SK-N-SH (cell line): ENCODE measurements around the gene LMTK2. TPM values are rescaled to one million over a fixed set of nuclear protein-coding genes. Genes with fewer than 3 reads are reported as not detected.

Experiments used
- CTCF ChIA-PET: fragments of 300-600, 350-600 bp; formaldehyde crosslinking; extraction: SDS; loops from one replicate; lab custom pipeline; 2021; lab: Yijun Ruan, JAX
- POLR2A ChIA-PET: fragments of 350-600 bp; sonication (Branson Sonifier 250); formaldehyde crosslinking; extraction: SDS; loops from one replicate; lab custom pipeline; 2020; ENCODE audit warnings: antibody characterized with exemption, inconsistent platforms; lab: Yijun Ruan, JAX
- DNase-seq: peaks from one replicate; pipeline ENCODE4 v3.0.0; 2012
- H2AFZ ChIP-seq: fragments of 200-600 bp; sonication (generic); 2 replicates; pipeline ENCODE4 v1.8.1; 2016; ENCODE audit warnings: antibody characterized with exemption, mild to moderate bottlenecking, low read depth
- H3F3A ChIP-seq: fragments of 200-600 bp; sonication (generic); replicated peaks from 2 replicates; pipeline ENCODE3; 2016; ENCODE audit warnings: antibody characterized with exemption, mild to moderate bottlenecking; ENCODE audit not compliant: insufficient read depth
- H3K27ac ChIP-seq, 2 experiments: fragments of 200-500 bp in 1 of 2; fragments of 200-600 bp in 1 of 2; sonication (Bioruptor generic) in 1 of 2; sonication (generic), shearing (Covaris generic) in 1 of 2; 2 replicates each; pipeline versions ENCODE4 v1.5.1 to v1.6.1; 2014 to 2016; ENCODE audit warnings: low read depth in 2 of 2, inconsistent platforms in 1 of 2, low read length in 1 of 2, mild to moderate bottlenecking in 1 of 2, mixed read lengths in 1 of 2
- H3K27me3 ChIP-seq: fragments of 200-600 bp; sonication (generic), shearing (Covaris generic); 2 replicates; pipeline ENCODE4 v1.6.1; 2016; ENCODE audit warnings: mixed run types; ENCODE audit not compliant: insufficient read depth
- H3K36me3 ChIP-seq, 2 experiments: fragments of 200-500 bp in 1 of 2; fragments of 200-600 bp in 1 of 2; sonication (Bioruptor generic) in 1 of 2; sonication (generic) in 1 of 2; replicated peaks in 1 of 2; 2 replicates each; pipeline versions ENCODE3 to v1.5.1; 2014 to 2016; ENCODE audit warnings: low read length in 1 of 2, mild to moderate bottlenecking in 1 of 2; ENCODE audit not compliant: insufficient read depth in 2 of 2, control insufficient read depth in 1 of 2
- H3K4me1 ChIP-seq, 2 experiments: fragments of 200-500 bp in 1 of 2; fragments of 200-600 bp in 1 of 2; sonication (Bioruptor generic) in 1 of 2; sonication (generic), shearing (Covaris generic) in 1 of 2; 2 replicates each; pipeline versions ENCODE4 v1.5.1 to v1.6.1; 2014 to 2016; ENCODE audit warnings: low read depth in 1 of 2, low read length in 1 of 2, mixed run types in 1 of 2; ENCODE audit not compliant: insufficient read depth in 2 of 2, control insufficient read depth in 1 of 2
- H3K4me2 ChIP-seq: fragments of 200-600 bp; sonication (generic), shearing (Covaris generic); 2 replicates; pipeline ENCODE4 v1.6.1; 2017; ENCODE audit warnings: mixed run types
- H3K4me3 ChIP-seq, 2 experiments: fragments of 200-500 bp in 1 of 2; fragments of 200-600 bp in 1 of 2; sonication (Bioruptor generic) in 1 of 2; sonication (generic), shearing (Covaris generic) in 1 of 2; 2 replicates each; pipeline versions ENCODE4 v1.5.1 to v1.8.1; 2014 to 2016; ENCODE audit warnings: low read depth in 2 of 2, inconsistent platforms in 1 of 2, low read length in 1 of 2, mild to moderate bottlenecking in 1 of 2, mixed read lengths in 1 of 2, moderate library complexity in 1 of 2
- H3K79me2 ChIP-seq: fragments of 200-600 bp; sonication (generic); 2 replicates; pipeline ENCODE4 v1.8.1; 2017; ENCODE audit warnings: mild to moderate bottlenecking; ENCODE audit not compliant: insufficient read depth
- H3K9ac ChIP-seq: fragments of 200-600 bp; sonication (generic); 2 replicates; pipeline ENCODE4 v1.6.1; 2017; ENCODE audit warnings: mixed run types
- H3K9me2 ChIP-seq: fragments of 200-600 bp; sonication (generic); 2 replicates; pipeline ENCODE4 v1.6.1; 2017; ENCODE audit warnings: mixed run types
- H3K9me3 ChIP-seq: fragments of 200-600 bp; sonication (generic); 2 replicates; pipeline ENCODE4 v1.6.1; 2017; ENCODE audit warnings: mixed run types, mild to moderate bottlenecking, moderate library complexity
- H4K20me1 ChIP-seq: fragments of 200-600 bp; sonication (generic); 2 replicates; pipeline ENCODE4 v1.6.1; 2017; ENCODE audit warnings: mild to moderate bottlenecking, mixed run types; ENCODE audit not compliant: insufficient read depth
- CHD2 ChIP-seq: fragments of 150-350 bp; IDR thresholded peaks from 2 replicates; pipeline ENCODE4 v1.6.1; 2018; ENCODE audit warnings: low read length; ENCODE audit not compliant: partially characterized antibody
- EZH2phosphoT487 ChIP-seq: fragments of 200-600 bp; sonication (generic); IDR thresholded peaks from 2 replicates; pipeline ENCODE4 v1.6.1; 2017; ENCODE audit warnings: low read depth, mixed run types, mild to moderate bottlenecking, antibody characterized with exemption, moderate library complexity, borderline replicate concordance
- GABPA ChIP-seq: IDR thresholded peaks from 2 replicates; pipeline ENCODE4 v1.4.0; 2012; ENCODE audit warnings: low read depth, mild to moderate bottlenecking
- IRF3 ChIP-seq: fragments of 150-350 bp; IDR thresholded peaks from 2 replicates; pipeline ENCODE4 v1.6.1; 2016; ENCODE audit warnings: mild to moderate bottlenecking, low read depth, low read length
- MXI1 ChIP-seq: IDR thresholded peaks from 2 replicates; pipeline ENCODE4 v1.6.1; 2012; ENCODE audit warnings: mild to moderate bottlenecking, low read depth, low read length, improper control_type of control experiment
- RFX5 ChIP-seq: IDR thresholded peaks from 2 replicates; pipeline ENCODE4 v1.6.1; 2012; ENCODE audit warnings: mild to moderate bottlenecking, improper control_type of control experiment, low read length
- SIN3A ChIP-seq: IDR thresholded peaks from 2 replicates; pipeline ENCODE4 v1.6.1; 2012; ENCODE audit warnings: low read depth, mild to moderate bottlenecking, low read length, moderate library complexity, borderline replicate concordance
- SMC3 ChIP-seq: IDR thresholded peaks from 2 replicates; pipeline ENCODE4 v1.6.1; 2012; ENCODE audit warnings: low read depth, low read length, improper control_type of control experiment
- USF1 ChIP-seq: IDR thresholded peaks from 2 replicates; pipeline ENCODE4 v1.4.0; 2012; ENCODE audit warnings: low read depth, borderline replicate concordance
- YY1 ChIP-seq: IDR thresholded peaks from 2 replicates; pipeline ENCODE4 v1.4.0; 2012; ENCODE audit warnings: low read depth, mild to moderate bottlenecking
- ZBTB33 ChIP-seq: IDR thresholded peaks from 2 replicates; pipeline ENCODE4 v1.4.0; 2012; ENCODE audit warnings: low read depth, borderline replicate concordance
- WGBS: methylation state at CpG from one replicate; pipeline ENCODE4 v1.1.6; 2017; ENCODE audit warnings: low lambda C conversion rate; 5-methylcytosine and 5-hydroxymethylcytosine counted together
- polyA plus RNA-seq, 3 experiments: library from polyadenylated mRNA; depleted of rRNA; stranded (reverse); fragments of >200 nt; gene quantifications; 2 replicates each; pipeline ENCODE4 v1.2.3, GENCODE V29; 2012

The LMTK2 gene
- polyA plus RNA-seq, 1 of the 3 experiments (the other 2 are of a cell fraction): 9.0 TPM

GRCh38 chr7:98171449-98171848 is 64.8 kb downstream of the LMTK2 start:
- 96% methylated on average over 24 of the region's 24 CpGs for WGBS
- POLR2A ChIA-PET: no interaction called here
- no peak for DNase-seq
- Histone ChIP-seq H3K9me3 (no peaks in the 10 kb centered on the region), H4K20me1 (no peaks in the 10 kb centered on the region), H3K36me3 (peaks cover 10 to 39% of the 10 kb centered on the region in 2 experiments), H2AFZ (no peak overlapping the region), H3K27me3 (no peaks in the 10 kb centered on the region), H3K27ac (no peak overlapping the region), H3K9me2 (no peaks in the 10 kb centered on the region), H3K4me3 (no peak overlapping the region), H3F3A (no peaks in the 10 kb centered on the region), H3K79me2 (no peaks in the 10 kb centered on the region), H3K4me2 (no peak overlapping the region), H3K9ac (no peak overlapping the region), H3K4me1 (peaks cover 0 to 10% of the 10 kb centered on the region in 2 experiments; a peak in 1 of 4 replicates)
- TF ChIP-seq YY1 (no peak), RFX5 (no peak), ZBTB33 (no peak), SMC3 (no peak), USF1 (no peak), EZH2phosphoT487 (no peak), IRF3 (no peak), SIN3A (no peak), CHD2 (no peak), GABPA (no peak), MXI1 (no peak)
- CTCF ChIA-PET: interaction anchor here (0.8 to 19.6 kb wide), 4 partner anchors 64 to 151 kb away, joined by 3 to 744 read pairs (median 4); no protein-coding TSS in a partner anchor
